HG03095 (cell line): ENCODE results near the gene UBE2H.
A peak's percentile ranks its signal among the peaks of the same experiment; 100 is the strongest.
"Not testable (repeated sequence)": the region's sequence is repeated elsewhere in the genome, so short reads cannot be mapped to it uniquely, and the experiment has no call there.

Source experiments
- ATAC-seq: cut with Tn5 transposase; IDR thresholded peaks from one replicate; pipeline ENCODE4 v1.9.1; 2021; ENCODE audit warnings: moderate library complexity; ENCODE audit not compliant: unreplicated experiment

UBE2H gene

DNA sequence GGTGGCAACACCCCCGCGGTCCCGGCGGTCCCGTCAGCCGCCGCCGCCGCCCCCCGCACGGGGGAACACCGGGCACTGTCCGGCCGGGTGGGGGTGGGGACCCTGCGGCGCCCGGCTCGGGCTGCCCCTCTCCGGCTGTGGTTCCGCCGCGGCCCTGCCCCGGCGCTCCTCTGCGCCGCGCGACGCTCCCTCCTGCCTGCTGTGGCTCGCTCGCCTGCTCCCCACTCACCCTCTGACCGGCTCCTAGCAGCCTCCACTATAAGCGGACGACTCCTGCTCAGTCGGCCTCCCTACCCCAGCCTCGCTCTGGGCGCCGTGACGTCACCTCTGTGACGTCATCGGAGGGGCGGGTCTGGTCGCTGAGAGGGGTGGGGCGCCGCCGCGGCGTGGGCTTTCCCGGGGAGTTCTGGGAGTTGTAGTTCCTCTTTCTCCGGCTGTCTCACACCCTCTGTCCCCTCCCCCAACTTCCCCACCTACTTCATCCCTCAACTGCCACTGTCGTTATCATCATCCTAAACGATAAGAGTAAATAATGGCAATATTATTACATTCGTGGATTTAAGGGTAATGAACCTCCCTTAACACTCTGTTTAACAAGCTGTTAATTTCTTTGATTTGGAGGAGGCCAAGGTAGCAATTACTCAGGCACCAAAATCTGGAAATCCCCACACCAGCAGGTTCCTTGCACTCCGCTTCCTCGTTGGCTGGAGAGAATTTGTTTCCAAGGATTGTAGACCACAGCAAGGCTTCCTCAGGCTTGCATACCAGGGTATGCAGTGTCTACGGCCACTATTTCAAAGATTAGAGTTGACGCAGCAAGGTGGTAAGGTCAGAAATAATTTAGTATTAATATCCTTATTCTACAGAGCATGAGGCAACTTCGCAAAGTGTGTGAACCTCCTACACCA, at the start of gene UBE2H:
Gene UBE2H (minus strand): TSS at position 308 of the 908 bp plus-strand sequence. CDS start 405 bp downstream, outside the sequence.
- ATAC-seq: peak; percentile 59

DNA sequence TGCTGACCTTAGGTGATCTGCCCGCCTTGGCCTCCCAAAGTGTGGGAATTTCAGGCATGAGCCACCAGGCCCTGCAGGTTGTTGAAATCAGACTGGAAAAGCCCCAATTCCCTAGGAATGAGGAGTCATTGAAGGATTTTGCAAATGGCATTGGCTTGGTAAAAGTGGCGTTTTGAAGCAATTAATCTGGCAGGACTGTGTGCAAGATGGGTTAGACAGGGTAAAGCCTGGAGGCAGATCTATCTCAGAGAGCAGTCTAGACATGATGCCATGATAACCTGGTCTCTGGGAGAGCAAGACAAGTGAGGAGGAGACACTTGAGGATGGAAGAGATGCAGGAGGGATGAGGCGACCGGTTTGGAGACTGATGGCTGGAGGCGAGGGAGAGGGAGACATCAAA, 45.7 kb upstream of the UBE2H start:
- ATAC-seq: no peak

GRCh38 chr7:129997285-129997684, 44.5 kb upstream of the UBE2H start:
- no peak for ATAC-seq

DNA sequence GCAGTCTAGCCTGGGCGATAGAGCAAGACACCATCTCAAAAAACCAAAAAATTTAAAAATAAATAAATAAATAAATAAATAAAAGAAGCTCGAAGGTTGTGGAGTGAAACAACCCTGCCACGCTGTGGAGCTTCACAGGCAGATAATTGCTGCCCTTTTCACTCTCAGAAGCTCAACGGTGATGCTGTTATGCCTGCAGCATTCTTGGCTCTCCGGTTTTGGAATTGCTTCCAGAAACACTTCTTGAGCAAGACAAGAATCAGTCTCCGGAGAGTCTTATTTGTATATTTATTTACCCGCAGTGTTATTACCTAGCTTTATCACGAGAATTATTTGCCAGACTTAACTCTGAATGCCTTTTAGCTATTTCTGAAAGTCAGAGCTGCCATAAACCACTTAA, 40.5 kb upstream of the UBE2H start:
- ATAC-seq: no peak

DNA sequence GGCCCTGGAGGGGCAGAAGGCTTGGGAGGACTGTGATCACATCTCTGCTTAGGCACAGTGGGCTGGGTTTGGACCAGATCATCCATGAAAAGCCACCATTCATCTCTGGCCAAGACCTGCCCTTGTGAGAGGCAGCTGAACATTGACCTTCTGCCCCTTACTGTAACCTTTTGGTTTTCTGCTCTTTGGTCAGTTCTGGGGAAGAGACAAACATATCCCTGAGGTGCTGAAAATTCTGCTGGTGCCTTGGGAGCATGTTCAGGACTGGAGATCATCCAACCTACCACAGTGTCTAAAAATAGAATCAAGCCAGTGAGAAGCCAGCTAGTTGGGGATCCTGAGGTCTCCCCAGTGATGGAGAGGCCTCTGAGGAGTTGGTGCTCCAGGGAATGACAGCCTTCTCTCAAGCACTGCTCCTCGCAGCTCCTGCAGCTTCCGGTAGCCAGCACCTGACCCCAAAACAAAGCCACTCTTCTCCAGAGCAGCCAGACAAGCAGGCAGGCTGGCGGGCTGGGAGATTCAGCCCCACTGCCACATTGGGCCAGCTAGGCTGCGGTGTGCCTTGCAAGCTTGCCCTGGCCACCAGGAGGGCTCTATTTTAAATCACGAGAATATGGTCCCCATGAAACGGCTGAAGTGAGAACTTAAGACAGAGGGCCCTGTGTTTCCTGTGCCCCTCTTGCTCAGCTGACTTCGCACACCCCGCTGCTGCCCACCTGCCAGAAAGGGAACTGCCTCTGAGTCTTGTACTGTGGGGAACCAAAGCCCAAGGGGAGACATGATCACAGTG, 37.8 kb upstream of the UBE2H start:
- ATAC-seq: no peak

DNA sequence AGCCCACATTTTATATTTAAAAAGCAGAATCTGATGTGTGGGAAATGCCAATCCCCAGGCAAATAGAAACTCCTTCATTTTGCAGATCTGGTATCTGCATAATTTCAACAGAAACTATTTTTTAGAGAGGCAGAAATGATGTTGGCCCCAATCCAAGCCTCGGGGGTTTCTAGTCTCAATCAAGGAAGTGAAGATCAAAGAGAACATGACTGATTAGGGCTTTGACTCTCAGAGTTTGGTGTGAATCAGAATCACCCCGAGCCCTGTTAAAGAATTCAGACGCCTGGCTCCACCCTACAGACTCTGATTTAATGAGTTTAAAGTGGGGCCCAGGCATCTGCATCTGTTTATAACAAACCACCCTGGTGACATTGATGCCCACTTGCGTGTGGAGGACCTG, 36.7 kb upstream of the UBE2H start:
- no peak for ATAC-seq

DNA sequence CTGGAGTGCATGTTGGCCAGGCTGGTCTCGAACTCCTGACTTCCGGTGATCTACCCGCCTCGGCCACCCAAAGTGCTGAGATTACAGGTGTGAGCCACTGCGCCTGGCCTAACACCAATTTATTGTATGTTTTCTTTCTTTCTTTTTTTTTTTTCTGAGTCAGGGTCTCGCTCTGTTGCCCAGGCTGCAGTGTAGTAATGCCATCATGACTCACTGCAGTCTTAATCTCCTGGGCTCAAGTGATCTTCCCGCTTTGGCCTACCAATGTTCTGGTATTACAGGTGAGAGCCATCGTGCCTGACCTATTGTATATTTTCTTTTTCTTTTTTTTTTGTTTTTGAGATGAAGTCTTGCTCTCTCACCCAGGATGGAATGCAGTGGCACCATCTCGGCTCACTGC, 33.8 kb upstream of the UBE2H start:
- no peak for ATAC-seq

- no peak for ATAC-seq
Observed at GRCh38 chr7:129980667-129981066, 27.9 kb upstream of the UBE2H start.

DNA sequence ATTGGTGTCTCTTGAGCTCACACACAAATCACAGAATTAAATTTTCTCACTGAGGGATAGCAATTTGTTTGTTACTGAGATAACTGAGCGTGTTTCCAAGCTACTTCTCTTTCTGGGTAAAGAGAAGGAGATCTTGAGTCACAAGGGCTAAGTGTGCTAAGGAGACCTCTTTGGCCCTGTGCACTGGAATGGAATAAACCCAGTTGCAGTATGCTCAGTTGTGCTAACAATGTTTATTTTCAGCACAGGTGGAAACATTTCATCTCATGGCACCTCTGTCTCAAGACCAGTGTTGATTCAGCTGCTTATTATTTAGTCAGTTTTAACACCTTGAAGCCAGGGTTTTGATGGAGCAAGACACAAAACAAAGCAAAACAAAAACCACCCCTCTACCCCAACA, 22.5 kb upstream of the UBE2H start:
- no peak for ATAC-seq

DNA sequence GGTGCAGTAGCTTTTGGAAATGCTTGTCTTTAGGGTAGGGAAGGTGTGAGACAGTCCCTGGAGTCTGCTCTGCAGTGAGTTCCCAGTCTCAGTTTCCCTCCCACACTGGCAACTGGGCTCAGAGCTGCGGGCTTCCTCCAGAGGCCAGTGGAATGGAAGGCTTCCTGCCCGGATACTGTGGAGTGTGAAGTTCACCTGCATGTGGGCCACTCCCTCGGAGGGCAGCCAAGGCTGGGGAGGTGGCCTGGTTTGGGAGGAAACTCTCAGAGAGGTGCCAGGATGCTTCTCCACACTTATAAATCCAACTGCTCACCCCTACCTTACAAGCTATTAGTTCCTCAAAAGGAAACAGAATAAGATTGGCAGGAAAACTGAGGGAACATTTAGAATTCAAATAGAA, 18.1 kb upstream of the UBE2H start:
- no peak for ATAC-seq

DNA sequence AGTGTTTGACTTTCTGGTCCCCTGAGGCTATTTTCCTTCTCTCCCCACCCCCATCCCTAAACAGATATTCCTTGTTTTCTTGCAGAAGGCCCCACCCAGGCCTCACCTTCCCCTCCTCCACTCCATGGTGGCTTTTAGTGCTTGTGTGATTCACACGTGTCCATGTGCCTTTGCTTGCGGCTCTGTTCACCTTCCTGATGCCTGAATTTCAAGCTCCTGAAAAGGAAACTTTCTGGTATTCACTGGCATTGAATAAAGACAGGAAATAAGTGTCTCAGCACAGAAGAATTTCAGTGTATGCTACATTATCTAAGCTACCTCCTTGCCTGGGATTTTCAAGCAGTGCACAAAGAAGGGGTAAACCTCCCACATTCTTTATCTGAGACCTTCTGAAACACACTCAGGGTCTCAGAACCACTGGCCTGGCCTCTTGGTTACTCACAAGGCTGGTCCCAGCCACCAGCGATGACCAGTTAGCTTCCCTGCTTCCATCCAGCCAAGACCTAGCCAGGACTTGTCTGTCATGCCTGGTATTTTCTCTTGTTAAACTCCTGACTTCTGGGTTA, 17.2 kb upstream of the UBE2H start:
- ATAC-seq: no peak

DNA sequence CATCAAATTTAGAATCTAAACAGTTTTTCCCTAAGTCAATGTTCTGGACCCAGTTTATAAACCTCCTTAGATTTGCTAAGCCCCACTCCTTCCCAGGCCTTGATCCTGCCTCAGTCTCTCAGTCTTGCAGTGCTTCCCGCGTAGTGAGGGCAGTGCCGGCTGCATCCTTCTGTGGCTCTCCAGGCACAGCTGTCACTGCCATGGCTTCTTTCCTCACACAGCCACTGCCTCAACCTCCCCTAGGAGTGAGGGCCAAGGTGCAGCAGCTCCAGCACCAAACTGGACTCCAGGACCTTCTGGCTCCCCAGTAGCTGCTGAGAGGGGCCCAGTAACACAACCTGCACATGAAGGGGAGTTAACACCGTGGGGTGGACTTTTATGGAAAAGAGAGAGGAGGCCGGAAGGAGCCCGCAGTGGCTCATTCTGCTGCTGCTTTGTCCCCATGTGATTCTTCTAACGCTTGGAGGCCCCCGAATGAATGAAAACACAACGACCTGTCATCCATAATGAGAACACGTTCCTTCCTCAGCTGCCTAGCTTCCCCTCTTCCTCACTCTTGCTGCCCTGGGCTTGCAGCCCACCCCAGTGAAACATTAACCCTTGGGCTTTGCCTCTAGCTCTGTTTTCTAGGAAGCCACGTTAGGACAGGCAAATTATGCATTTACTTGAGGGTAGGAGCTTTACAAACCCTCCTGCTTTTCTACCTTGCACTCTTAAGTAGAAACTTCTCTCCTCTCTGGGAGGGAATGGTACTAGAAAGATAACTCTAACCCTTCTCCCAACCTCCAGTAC, 16.0 kb upstream of the UBE2H start:
- ATAC-seq: no peak

- not testable (repeated sequence) for ATAC-seq
Observed at GRCh38 chr7:129960204-129960475, 7.4 kb upstream of the UBE2H start.

DNA sequence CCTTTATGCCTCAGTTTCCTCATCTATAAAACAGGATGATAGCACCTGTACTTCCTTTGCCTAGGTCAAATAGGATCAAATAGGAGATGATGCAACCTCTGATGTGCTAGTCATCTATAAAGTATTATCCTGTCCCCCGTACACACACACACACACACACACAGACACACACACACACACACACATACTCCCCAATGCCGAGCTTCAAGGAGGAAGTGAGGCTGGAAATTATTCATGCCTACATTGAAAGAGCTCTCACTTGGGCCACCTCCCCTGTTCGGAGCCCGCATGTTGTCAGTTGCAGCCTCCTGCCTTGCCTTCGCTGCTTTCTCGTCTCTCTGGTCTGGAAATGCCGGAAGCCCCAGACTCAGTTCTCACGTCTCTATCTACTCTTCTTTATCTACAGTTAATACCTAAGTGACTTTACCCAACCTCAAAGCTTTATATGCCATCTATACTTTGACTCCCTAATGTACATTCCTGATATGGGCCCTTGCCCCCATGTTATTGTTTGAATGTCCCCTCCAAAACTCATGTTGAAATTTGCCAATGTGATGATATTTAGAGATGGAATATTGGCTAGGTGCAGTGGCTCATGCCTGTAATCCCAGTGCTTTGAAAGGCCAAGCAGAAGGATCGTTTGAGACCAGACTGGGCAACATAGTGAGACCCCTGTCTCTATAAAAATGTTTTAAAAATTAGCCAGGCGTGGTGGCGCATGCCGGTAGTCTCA, 6.9 kb upstream of the UBE2H start:
- no peak for ATAC-seq

GRCh38 chr7:129958643-129959470, 6.1 kb upstream of the UBE2H start:
- no peak for ATAC-seq

DNA sequence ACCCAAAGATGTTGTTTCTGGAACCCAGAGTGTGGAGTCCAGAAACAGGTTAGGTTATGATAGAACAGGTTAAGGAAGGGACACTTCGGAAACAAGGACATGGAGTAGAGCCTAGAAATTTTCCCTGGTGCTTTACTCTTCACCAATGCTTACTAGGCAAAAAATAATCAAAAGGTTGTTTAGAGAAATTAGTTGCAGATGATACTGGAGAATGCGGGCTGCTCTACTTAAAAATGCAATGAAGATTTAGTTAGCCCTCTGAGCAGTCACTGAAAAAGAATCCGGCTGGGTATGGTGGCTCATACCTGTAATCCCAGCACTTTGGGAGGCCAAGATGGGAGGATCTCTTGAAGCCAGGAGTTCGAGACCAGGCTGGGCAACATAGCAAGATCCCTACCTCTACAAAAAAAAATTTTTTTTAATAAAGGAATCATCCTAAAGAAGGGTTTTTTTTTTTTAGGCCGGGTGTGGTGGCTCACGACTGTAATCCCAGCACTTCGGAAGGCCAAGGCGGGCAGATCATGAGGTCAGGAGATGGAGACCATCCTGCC, 3.3 kb upstream of the UBE2H start:
- no peak for ATAC-seq

- ATAC-seq: peak; percentile 9
Observed at GRCh38 chr7:129952086-129952652, 591 bp downstream of the UBE2H start.

GRCh38 chr7:129951226-129952085, 1.3 kb downstream of the UBE2H start:
- no peak for ATAC-seq
